GM12892 (cell line): Measurements from ENCODE around the gene CCDC148.

Experiments used
- DNase-seq: peaks from one replicate; pipeline ENCODE4 v3.0.0; 2011; ENCODE audit not compliant: insufficient read length
- FAIRE-seq: peaks from 2 replicates; lab custom pipeline; 2011; peaks lifted over from hg19 to GRCh38; lab: Jason Lieb, UNC
- POLR2A ChIP-seq: IDR thresholded peaks from 2 replicates; pipeline ENCODE4 v1.6.1; 2011; ENCODE audit warnings: low read depth, low read length, control low read depth
- POLR2AphosphoS5 ChIP-seq: IDR thresholded peaks from 2 replicates; pipeline ENCODE4 v1.6.1; 2011; ENCODE audit warnings: low read depth, low read length, control low read depth
- TAF1 ChIP-seq: IDR thresholded peaks from 2 replicates; pipeline ENCODE4 v1.6.1; 2011; ENCODE audit warnings: low read depth, mild to moderate bottlenecking, control low read depth, low read length, borderline replicate concordance

CCDC148 gene

GRCh38 chr2:158293722-158294121, 162.8 kb downstream of the CCDC148 start:
- TF ChIP-seq POLR2A (no peak), TAF1 (no peak), POLR2AphosphoS5 (no peak)
- no peak for FAIRE-seq
- no peak for DNase-seq

- no peak for FAIRE-seq
- no peak for DNase-seq
- TF ChIP-seq POLR2A (no peak), POLR2AphosphoS5 (no peak), TAF1 (no peak)
Observed at GRCh38 chr2:158291544-158292180, 164.9 kb downstream of the CCDC148 start.

- no peak for FAIRE-seq
- TF ChIP-seq POLR2AphosphoS5: no peak
- TF ChIP-seq TAF1: no peak
- TF ChIP-seq POLR2A: no peak
- DNase-seq: no peak
Observed at GRCh38 chr2:158290225-158290624, 166.3 kb downstream of the CCDC148 start.

- no peak for TF ChIP-seq POLR2A
- TF ChIP-seq POLR2AphosphoS5: no peak
- no peak for TF ChIP-seq TAF1
Observed at GRCh38 chr2:158276619-158277471, 179.7 kb downstream of the CCDC148 start.

GRCh38 chr2:158273791-158274190, 182.8 kb downstream of the CCDC148 start:
- FAIRE-seq: no peak
- no peak for TF ChIP-seq POLR2A
- TF ChIP-seq POLR2AphosphoS5: no peak
- no peak for TF ChIP-seq TAF1
- DNase-seq: no peak

More at GRCh38 chr2:158276619-158277471, 179.7 kb downstream of the CCDC148 start:
- FAIRE-seq (no peak), DNase-seq (no peak)

GRCh38 chr2:158270536-158270935, 186.0 kb downstream of the CCDC148 start:
- TF ChIP-seq POLR2AphosphoS5: no peak
- no peak for TF ChIP-seq POLR2A
- no peak for TF ChIP-seq TAF1
- no peak for DNase-seq
- FAIRE-seq: no peak

GRCh38 chr2:158269143-158269542, 187.4 kb downstream of the CCDC148 start:
- no peak for FAIRE-seq
- no peak for DNase-seq
- TF ChIP-seq TAF1 (no peak), POLR2A (no peak), POLR2AphosphoS5 (no peak)

GRCh38 chr2:158266111-158266510, 190.4 kb downstream of the CCDC148 start:
- FAIRE-seq: no peak
- TF ChIP-seq TAF1: no peak
- no peak for TF ChIP-seq POLR2A
- TF ChIP-seq POLR2AphosphoS5: no peak
- DNase-seq: no peak

GRCh38 chr2:158255257-158255656, 201.3 kb downstream of the CCDC148 start:
- no peak for DNase-seq
- TF ChIP-seq POLR2A: no peak
- no peak for TF ChIP-seq TAF1
- TF ChIP-seq POLR2AphosphoS5: no peak

GRCh38 chr2:158253170-158253569, 203.4 kb downstream of the CCDC148 start:
- TF ChIP-seq POLR2A (no peak), TAF1 (no peak), POLR2AphosphoS5 (no peak)
- DNase-seq: no peak
- FAIRE-seq: no peak

More at GRCh38 chr2:158255257-158255656, 201.3 kb downstream of the CCDC148 start:
- FAIRE-seq: no peak

GRCh38 chr2:158251356-158251755, 205.2 kb downstream of the CCDC148 start:
- FAIRE-seq: no peak
- TF ChIP-seq POLR2AphosphoS5 (no peak), TAF1 (no peak), POLR2A (no peak)
- no peak for DNase-seq

- DNase-seq (no peak), FAIRE-seq (no peak)
- no peak for TF ChIP-seq POLR2A
- TF ChIP-seq POLR2AphosphoS5: no peak
- TF ChIP-seq TAF1: no peak
Observed at GRCh38 chr2:158243392-158243791, 213.2 kb downstream of the CCDC148 start.
